H1 (cell line): ENCODE data around the gene ACOT11. TPM values are rescaled to one million over a fixed set of nuclear protein-coding genes. Genes with fewer than 3 reads are reported as not detected.

Experiments used
- CTCF ChIA-PET: fragments of 300-600 bp; sonication (Branson Sonifier 250); formaldehyde crosslinking; loops from one replicate; lab custom pipeline; 2021; ENCODE audit not compliant: partially characterized antibody; lab: Charles Lee
- POLR2A ChIA-PET: fragments of 300-600 bp; sonication (Branson Sonifier 250); formaldehyde crosslinking; loops from one replicate; lab custom pipeline; 2021; ENCODE audit warnings: inconsistent platforms; ENCODE audit not compliant: partially characterized antibody; lab: Charles Lee
- DNase-seq, 2 experiments: peaks; one replicate each; pipeline versions ENCODE4 v3.0.0 to v3.0.0-alpha.2; 2010 to 2022; ENCODE audit warnings: low spot score in 2 of 2, low read depth in 1 of 2, mixed read lengths in 1 of 2
- FAIRE-seq: peaks from 2 replicates; lab custom pipeline; 2011; peaks lifted over from hg19 to GRCh38; lab: Jason Lieb, UNC
- H2AFZ ChIP-seq: 2 replicates; pipeline ENCODE4 v1.8.1; 2012; ENCODE audit warnings: low read length, inconsistent platforms
- H2AK5ac ChIP-seq: 2 replicates; pipeline ENCODE4 v1.6.1; 2013; ENCODE audit warnings: low read depth, low read length
- H2BK120ac ChIP-seq: replicated peaks from 2 replicates; pipeline ENCODE3; 2013; ENCODE audit warnings: low read depth, low read length, inconsistent platforms
- H2BK12ac ChIP-seq: 2 replicates; pipeline ENCODE4 v1.6.1; 2013; ENCODE audit warnings: low read depth, low read length
- H2BK15ac ChIP-seq: 2 replicates; pipeline ENCODE4 v1.6.1; 2013; ENCODE audit warnings: low read length
- H2BK20ac ChIP-seq: 2 replicates; pipeline ENCODE4 v1.6.1; 2013; ENCODE audit warnings: low read length
- H2BK5ac ChIP-seq: 2 replicates; pipeline ENCODE4 v1.6.1; 2013; ENCODE audit warnings: low read depth, low read length
- H3K14ac ChIP-seq: 2 replicates; pipeline ENCODE4 v1.6.1; 2013; ENCODE audit warnings: inconsistent platforms; ENCODE audit not compliant: insufficient read length
- H3K18ac ChIP-seq: 2 replicates; pipeline ENCODE4 v1.6.1; 2013; ENCODE audit warnings: low read length; ENCODE audit errors: extremely low read depth
- H3K23ac ChIP-seq: 2 replicates; pipeline ENCODE4 v1.6.1; 2013; ENCODE audit warnings: inconsistent platforms; ENCODE audit not compliant: insufficient read length
- H3K23me2 ChIP-seq: 2 replicates; pipeline ENCODE4 v1.6.1; 2013; ENCODE audit warnings: low read depth, low read length
- H3K27ac ChIP-seq: 2 replicates; pipeline ENCODE4 v1.6.1; 2011; ENCODE audit warnings: low read depth, low read length, inconsistent platforms
- H3K27me3 ChIP-seq, 4 experiments: replicated peaks in 1 of 4; 1 replicate in 1 of 4; 2 replicates in 3 of 4; pipeline versions ENCODE4 v1.6.1 to v1.8.1; 2011 to 2013; ENCODE audit warnings: low read length in 3 of 4, mild to moderate bottlenecking in 3 of 4, inconsistent platforms in 2 of 4, mixed read lengths in 2 of 4, moderate library complexity in 1 of 4; ENCODE audit not compliant: control insufficient read depth in 3 of 4, insufficient read depth in 3 of 4; ENCODE audit errors: extremely low read depth in 1 of 4
- H3K36me3 ChIP-seq, 4 experiments: 2 replicates each; pipeline versions ENCODE4 v1.6.1 to v1.8.1; 2011 to 2013; ENCODE audit warnings: mild to moderate bottlenecking in 4 of 4, low read length in 3 of 4, moderate library complexity in 2 of 4, control low read depth in 1 of 4, inconsistent platforms in 1 of 4; ENCODE audit not compliant: insufficient read depth in 4 of 4, control insufficient read depth in 2 of 4
- H3K4ac ChIP-seq: replicated peaks from 2 replicates; pipeline ENCODE3; 2013; ENCODE audit warnings: low read length, low read depth, mixed read lengths, inconsistent platforms; ENCODE audit not compliant: insufficient read length
- H3K4me1 ChIP-seq, 4 experiments: replicated peaks in 1 of 4; 1 replicate in 1 of 4; 2 replicates in 3 of 4; pipeline versions ENCODE4 v1.6.1 to v1.8.1; 2011 to 2013; ENCODE audit warnings: low read length in 3 of 4, inconsistent platforms in 2 of 4, mixed read lengths in 1 of 4; ENCODE audit not compliant: insufficient read depth in 4 of 4, control insufficient read depth in 3 of 4
- H3K4me2 ChIP-seq, 2 experiments: 2 replicates each; pipeline versions ENCODE4 v1.6.1 to v1.8.1; 2011 to 2013; ENCODE audit warnings: low read depth in 2 of 2, low read length in 2 of 2, control low read depth in 1 of 2, inconsistent platforms in 1 of 2, mild to moderate bottlenecking in 1 of 2; ENCODE audit not compliant: insufficient read depth in 1 of 2
- H3K4me3 ChIP-seq, 4 experiments: fragments of 200-600, 300-600 bp in 1 of 4; sonication (generic), shearing (Covaris generic), sonication (Bioruptor Twin) in 1 of 4; 2 replicates each; pipeline versions ENCODE4 v1.5.1 to v1.8.1; 2011 to 2016; ENCODE audit warnings: low read length in 4 of 4, low read depth in 3 of 4, control low read depth in 2 of 4, inconsistent platforms in 2 of 4, mild to moderate bottlenecking in 2 of 4, mixed read lengths in 1 of 4, moderate library complexity in 1 of 4; ENCODE audit not compliant: insufficient read depth in 2 of 4; ENCODE audit errors: extremely low read depth in 1 of 4
- H3K56ac ChIP-seq: replicated peaks from 2 replicates; pipeline ENCODE3; 2013; ENCODE audit warnings: low read depth, mild to moderate bottlenecking, mixed read lengths, low read length, inconsistent platforms; ENCODE audit not compliant: insufficient read length
- H3K79me1 ChIP-seq: 2 replicates; pipeline ENCODE4 v1.6.1; 2013; ENCODE audit warnings: low read depth, low read length, control low read depth
- H3K79me2 ChIP-seq, 2 experiments: 2 replicates each; pipeline versions ENCODE4 v1.6.1 to v1.8.1; 2012 to 2013; ENCODE audit warnings: low read length in 2 of 2, mild to moderate bottlenecking in 2 of 2, inconsistent platforms in 1 of 2; ENCODE audit not compliant: insufficient read depth in 2 of 2, control insufficient read depth in 1 of 2
- H3K9ac ChIP-seq, 4 experiments: replicated peaks in 1 of 4; 1 replicate in 1 of 4; 2 replicates in 3 of 4; pipeline versions ENCODE4 v1.6.1 to v1.8.1; 2011 to 2013; ENCODE audit warnings: low read depth in 3 of 4, low read length in 3 of 4, control low read depth in 2 of 4, mild to moderate bottlenecking in 2 of 4, moderate library complexity in 2 of 4, inconsistent platforms in 1 of 4; ENCODE audit errors: extremely low read depth in 1 of 4
- H3K9me3 ChIP-seq, 2 experiments: 2 replicates each; pipeline versions ENCODE4 v1.6.1 to v1.8.1; 2012 to 2013; ENCODE audit warnings: mild to moderate bottlenecking in 2 of 2, moderate library complexity in 2 of 2, control low read depth in 1 of 2, inconsistent platforms in 1 of 2, low read depth in 1 of 2, low read length in 1 of 2, mixed read lengths in 1 of 2; ENCODE audit not compliant: insufficient read depth in 2 of 2
- H4K20me1 ChIP-seq, 2 experiments: replicated peaks in 1 of 2; 2 replicates each; pipeline versions ENCODE3 to v1.8.1; 2011 to 2013; ENCODE audit warnings: inconsistent platforms in 2 of 2, low read length in 2 of 2, mild to moderate bottlenecking in 1 of 2; ENCODE audit not compliant: insufficient read depth in 2 of 2, control insufficient read depth in 1 of 2
- H4K5ac ChIP-seq: 2 replicates; pipeline ENCODE4 v1.6.1; 2013; ENCODE audit warnings: low read length, low read depth, mixed read lengths, inconsistent platforms; ENCODE audit not compliant: insufficient read length
- H4K8ac ChIP-seq: 2 replicates; pipeline ENCODE4 v1.8.0; 2013; ENCODE audit warnings: mild to moderate bottlenecking, moderate library complexity, low read length, inconsistent platforms; ENCODE audit not compliant: insufficient read depth; ENCODE audit errors: extremely low read depth
- H4K91ac ChIP-seq: replicated peaks from 2 replicates; pipeline ENCODE3; 2013; ENCODE audit warnings: low read length, mixed read lengths, inconsistent platforms; ENCODE audit not compliant: insufficient read length
- ASH2L ChIP-seq: fragments of 200-600, 300-600 bp; sonication (generic); IDR thresholded peaks from one replicate; pipeline ENCODE4 v1.7.1; 2017; ENCODE audit warnings: low read length
- BCL11A ChIP-seq, 2 experiments: IDR thresholded peaks; one replicate each; pipeline ENCODE4 v1.6.1; 2011; ENCODE audit warnings: low read depth in 2 of 2, low read length in 2 of 2, mild to moderate bottlenecking in 2 of 2
- E2F6 ChIP-seq: IDR thresholded peaks from 2 replicates; pipeline ENCODE4 v1.6.1; 2012; ENCODE audit warnings: inconsistent platforms
- FOSL1 ChIP-seq: IDR thresholded peaks from 2 replicates; pipeline ENCODE4 v1.6.1; 2011; ENCODE audit warnings: mild to moderate bottlenecking, low read depth, low read length, moderate library complexity; ENCODE audit not compliant: insufficient read depth
- HDAC2 ChIP-seq, 2 experiments: fragments of 300-600 bp in 1 of 2; sonication (generic) in 1 of 2; IDR thresholded peaks; 2 replicates each; pipeline ENCODE4 v1.6.1; 2011 to 2012; ENCODE audit warnings: low read depth in 2 of 2, low read length in 2 of 2, mild to moderate bottlenecking in 2 of 2, moderate library complexity in 2 of 2, borderline replicate concordance in 1 of 2, inconsistent platforms in 1 of 2
- NANOG ChIP-seq: IDR thresholded peaks from 2 replicates; pipeline ENCODE4 v1.6.1; 2011; ENCODE audit warnings: low read length, low read depth, mild to moderate bottlenecking, inconsistent platforms; ENCODE audit not compliant: insufficient read depth, poor library complexity, severe bottlenecking
- RFX5 ChIP-seq: IDR thresholded peaks from 2 replicates; pipeline ENCODE4 v1.6.1; 2011; ENCODE audit warnings: low read depth, low read length, improper control_type of control experiment, borderline replicate concordance
- SIRT6 ChIP-seq: IDR thresholded peaks from one replicate; pipeline ENCODE4 v1.7.1; 2012; ENCODE audit warnings: low read length, inconsistent platforms
- TAF7 ChIP-seq: optimal IDR thresholded peaks from 2 replicates; pipeline ENCODE3; 2011; ENCODE audit warnings: low read depth, mild to moderate bottlenecking, inconsistent platforms, low read length, moderate library complexity, borderline replicate concordance
- TBP ChIP-seq: IDR thresholded peaks from 2 replicates; pipeline ENCODE4 v1.6.1; 2011; ENCODE audit warnings: low read depth, low read length, improper control_type of control experiment
- WGBS, 2 experiments: shearing (Covaris generic) in 1 of 2; methylation state at CpG; one replicate each; pipeline versions ENCODE4 v1.1.6 to v1.1.7; 2013 to 2015; ENCODE audit warnings: low lambda C conversion rate in 2 of 2, mixed read lengths in 2 of 2, inconsistent platforms in 1 of 2, low coverage in 1 of 2, missing lambda C conversion rate in 1 of 2; ENCODE audit not compliant: insufficient replicate concordance in 2 of 2, insufficient coverage in 1 of 2, insufficient read length in 1 of 2; ENCODE audit errors: extremely low coverage in 1 of 2, missing lambda C conversion rate in 1 of 2; 5-methylcytosine and 5-hydroxymethylcytosine counted together
- polyA plus RNA-seq, 7 experiments: library from polyadenylated mRNA; depleted of rRNA in 3 of 7; stranded (reverse) in 5 of 7; unstranded in 2 of 7; fragments of >200 nt in 5 of 7; fragments of 200-250 nt in 2 of 7; gene quantifications; 1 replicate in 5 of 7; 2 replicates in 1 of 7; 4 replicates in 1 of 7; pipeline versions ENCODE4 v1.2.1 to v1.2.3, GENCODE V29; 2011 to 2013; ENCODE audit warnings: missing spikeins in 2 of 7, mixed read lengths in 2 of 7
- total RNA-seq: library from RNA; stranded (reverse); fragmentation: NEBNext Ultra II Directional; extraction: Animal tissue kit (Norgen Biotek cat#: 25700); gene quantifications from 2 replicates; pipeline ENCODE4 v1.2.1, GENCODE V29; 2021
- TF ChIP-seq, protein P1 (sequence below): IDR thresholded peaks from 2 replicates; pipeline ENCODE4 v1.6.1; 2011; ENCODE audit warnings: low read length, improper control_type of control experiment

ACOT11 gene
- total and polyA plus RNA-seq, 2 of the 8 experiments (the other 6 are each of a cell fraction or from before 2014, with no cell fraction given), result 3.8 to 4.5 TPM

DNA sequence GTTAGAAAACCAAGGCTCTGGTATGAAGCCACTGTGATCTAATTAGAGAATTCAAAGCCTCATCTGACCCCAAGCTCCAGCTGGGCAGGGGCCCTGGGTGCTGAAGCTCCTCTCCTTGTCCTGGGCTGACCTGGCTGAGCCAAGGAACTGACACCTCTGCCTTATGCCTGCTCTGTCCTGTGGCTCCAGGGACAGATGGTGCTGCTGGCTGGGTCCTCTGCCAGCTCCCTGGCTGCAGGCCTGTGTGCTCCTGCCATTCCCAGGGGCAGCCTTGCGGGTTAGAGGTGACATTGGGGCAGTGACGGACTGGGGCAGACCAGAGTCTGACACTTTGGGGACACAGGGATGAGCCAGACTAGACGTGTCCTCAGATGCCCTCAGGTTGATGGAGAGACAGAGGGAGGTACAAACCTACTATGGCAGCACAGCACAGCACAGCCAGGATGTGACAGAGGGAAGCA, 11.8 kb downstream of the ACOT11 start:
- Histone ChIP-seq H4K91ac (no peak overlapping the region), H4K8ac (no peak overlapping the region), H3K79me2 (no peaks in the 10 kb centered on the region), H4K5ac (no peak overlapping the region), H3K4ac (no peak overlapping the region), H2BK15ac (peak overlapping the region; percentile 88; the same call in 1 of the 2 replicates), H3K27me3 (no peaks in the 10 kb centered on the region), H2AFZ (no peak overlapping the region), H3K18ac (no peak overlapping the region), H3K36me3 (no peaks in the 10 kb centered on the region), H3K23me2 (no peaks in the 10 kb centered on the region; the same call in 1 of the 2 replicates), H2AK5ac (no peak overlapping the region), H3K4me3 (no peak overlapping the region), H3K56ac (no peak overlapping the region), H3K14ac (no peak overlapping the region), H3K4me1 (peaks cover 0 to 3% (median 0%) of the 10 kb centered on the region in 4 experiments; a peak in 2 of 7 replicates), H3K9me3 (peaks cover 0 to 5% of the 10 kb centered on the region in 2 experiments; a peak in 2 of 4 replicates), H2BK20ac (no peak overlapping the region), H2BK5ac (no peak overlapping the region), H4K20me1 (no peaks in the 10 kb centered on the region), H3K23ac (no peak overlapping the region), H3K9ac (0 out of 7 replicates have a peak overlapping the region, but pooled peaks of 1 of the 4 experiments have one; percentile 7), H2BK120ac (no peak overlapping the region), H2BK12ac (peak overlapping the region; percentile 60; the same call in 1 of the 2 replicates), H3K4me2 (no peak overlapping the region), H3K79me1 (no peaks in the 10 kb centered on the region), H3K27ac (no peak overlapping the region)
- ChIA-PET POLR2A (interaction anchor here (1.5 to 2.0 kb wide), 2 partner anchors 8 to 10 kb away, joined by 4 to 9 read pairs; no protein-coding TSS in a partner anchor), CTCF (interaction anchor here (0.7 to 3.7 kb wide), 6 partner anchors 10 to 111 kb away, joined by 3 to 19 read pairs (median 4); partner anchors contain the start of gene ACOT11)
- 93% methylated on average over 3 of the region's 3 CpGs; no CpG with 5 or more reads in 1 of the 2 experiments for WGBS, 2 experiments
- DNase-seq (no peak), FAIRE-seq (no peak)
- TF ChIP-seq NANOG (no peak), TBP (no peak), SIRT6 (no peak), FOSL1 (no peak), HDAC2 (IDR thresholded peaks at IDR 0.05; ENCODE audit: borderline replicate concordance in 1 of 2, low read depth in 2 of 2, low read length in 2 of 2) (no peak), E2F6 (no peak), ASH2L (no peak), TAF7 (no peak), RFX5 (no peak), BCL11A (IDR thresholded peaks at IDR 0.05; ENCODE audit: low read depth in 2 of 2, low read length in 2 of 2) (no peak)
- TF ChIP-seq, protein P1, sequence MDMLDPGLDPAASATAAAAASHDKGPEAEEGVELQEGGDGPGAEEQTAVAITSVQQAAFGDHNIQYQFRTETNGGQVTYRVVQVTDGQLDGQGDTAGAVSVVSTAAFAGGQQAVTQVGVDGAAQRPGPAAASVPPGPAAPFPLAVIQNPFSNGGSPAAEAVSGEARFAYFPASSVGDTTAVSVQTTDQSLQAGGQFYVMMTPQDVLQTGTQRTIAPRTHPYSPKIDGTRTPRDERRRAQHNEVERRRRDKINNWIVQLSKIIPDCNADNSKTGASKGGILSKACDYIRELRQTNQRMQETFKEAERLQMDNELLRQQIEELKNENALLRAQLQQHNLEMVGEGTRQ, result no peak
